ENCODE data around the gene NOP16. TPM values are rescaled to one million over a fixed set of nuclear protein-coding genes. Genes with fewer than 3 reads are reported as not detected.
A peak's percentile ranks its signal among the peaks of the same experiment; 100 is the strongest.

Gene NOP16
- total RNA-seq, 1 donor from 2014 or later: 46.3 TPM

- DNase-seq (ENCODE audit: low read depth) (no peak), FAIRE-seq (no peak)
- H2AFZ ChIP-seq (ENCODE audit: low read depth, low read length): no peak overlapping the region
- no peaks in the 10 kb centered on the region for H3K9me3 ChIP-seq (ENCODE audit: insufficient read depth, low read depth, low read length)
- peak overlapping the region; percentile 93 for H3K4me2 ChIP-seq (ENCODE audit: low read length)
- peak overlapping the region; percentile 76 for H3K4me3 ChIP-seq (ENCODE audit: insufficient read depth, low read depth, low read length)
- H3K9me3 Mint-ChIP-seq (ENCODE audit: unreplicated experiment): no peaks in the 10 kb centered on the region
- H3K27ac ChIP-seq (ENCODE audit: low read depth, low read length): peak overlapping the region; percentile 95
- peaks cover 26% of the 10 kb centered on the region for H3K36me3 ChIP-seq (ENCODE audit: insufficient read depth, low read length)
- peaks cover 7% of the 10 kb centered on the region for H3K4me1 Mint-ChIP-seq (ENCODE audit: low read depth, unreplicated experiment)
- H4K20me1 ChIP-seq (ENCODE audit: insufficient read depth, low read length): peaks cover 45% of the 10 kb centered on the region
- peaks cover 11% of the 10 kb centered on the region for H3K36me3 Mint-ChIP-seq (ENCODE audit: low read depth, unreplicated experiment)
- TF ChIP-seq CTCF (IDR thresholded peaks at IDR 0.05; ENCODE audit: insufficient read depth, low read depth, low read length): no peak
- no peak for TF ChIP-seq EZH2 (IDR thresholded peaks at IDR 0.05; ENCODE audit: insufficient read depth, low read length)
- peak overlapping the region; percentile 95 for H3K9ac ChIP-seq (ENCODE audit: low read length)
- no peaks in the 10 kb centered on the region for H3K27me3 Mint-ChIP-seq (ENCODE audit: low read depth, unreplicated experiment)
- H3K27ac Mint-ChIP-seq (ENCODE audit: unreplicated experiment): peak overlapping the region; percentile 100
- H3K4me3 Mint-ChIP-seq (ENCODE audit: unreplicated experiment): peak overlapping the region; percentile 100
- peaks cover 13% of the 10 kb centered on the region for H3K4me1 ChIP-seq (ENCODE audit: insufficient read depth, low read length)
- no peaks in the 10 kb centered on the region for H3K27me3 ChIP-seq (ENCODE audit: insufficient read depth, low read length)
- peaks cover 54% of the 10 kb centered on the region for H3K79me2 ChIP-seq (ENCODE audit: insufficient read depth, low read length)
Measured at GRCh38 chr5:176387384-176387925, 943 bp downstream of the NOP16 start.

GRCh38 chr5:176386491-176386890 lies 1.9 kb downstream of the NOP16 start:
- FAIRE-seq (no peak), DNase-seq (ENCODE audit: low read depth) (no peak)
- H3K27ac Mint-ChIP-seq (ENCODE audit: unreplicated experiment): no peak overlapping the region
- peaks cover 7% of the 10 kb centered on the region for H3K4me1 Mint-ChIP-seq (ENCODE audit: low read depth, unreplicated experiment)
- no peak overlapping the region for H3K27ac ChIP-seq (ENCODE audit: low read depth, low read length)
- no peak for TF ChIP-seq EZH2 (IDR thresholded peaks at IDR 0.05; ENCODE audit: insufficient read depth, low read length)
- TF ChIP-seq CTCF (IDR thresholded peaks at IDR 0.05; ENCODE audit: insufficient read depth, low read depth, low read length): no peak
- H3K27me3 Mint-ChIP-seq (ENCODE audit: low read depth, unreplicated experiment): no peaks in the 10 kb centered on the region
- peaks cover 17% of the 10 kb centered on the region for H3K36me3 Mint-ChIP-seq (ENCODE audit: low read depth, unreplicated experiment)
- no peak overlapping the region for H2AFZ ChIP-seq (ENCODE audit: low read depth, low read length)
- peak overlapping the region; percentile 76 for H3K4me3 ChIP-seq (ENCODE audit: insufficient read depth, low read depth, low read length)
- no peaks in the 10 kb centered on the region for H3K9me3 ChIP-seq (ENCODE audit: insufficient read depth, low read depth, low read length)
- peaks cover 27% of the 10 kb centered on the region for H3K36me3 ChIP-seq (ENCODE audit: insufficient read depth, low read length)
- H3K27me3 ChIP-seq (ENCODE audit: insufficient read depth, low read length): no peaks in the 10 kb centered on the region
- H4K20me1 ChIP-seq (ENCODE audit: insufficient read depth, low read length): peaks cover 45% of the 10 kb centered on the region
- peak overlapping the region; percentile 95 for H3K9ac ChIP-seq (ENCODE audit: low read length)
- peaks cover 54% of the 10 kb centered on the region for H3K79me2 ChIP-seq (ENCODE audit: insufficient read depth, low read length)
- H3K9me3 Mint-ChIP-seq (ENCODE audit: unreplicated experiment): no peaks in the 10 kb centered on the region
- peaks cover 13% of the 10 kb centered on the region for H3K4me1 ChIP-seq (ENCODE audit: insufficient read depth, low read length)
- peak overlapping the region; percentile 100 for H3K4me3 Mint-ChIP-seq (ENCODE audit: unreplicated experiment)
- peak overlapping the region; percentile 93 for H3K4me2 ChIP-seq (ENCODE audit: low read length)

- no peak overlapping the region for H3K27ac ChIP-seq (ENCODE audit: low read depth, low read length)
- Mint-ChIP-seq H3K36me3 (ENCODE audit: low read depth, unreplicated experiment) (peaks cover 17% of the 10 kb centered on the region), H3K4me1 (ENCODE audit: low read depth, unreplicated experiment) (peaks cover 7% of the 10 kb centered on the region), H3K9me3 (ENCODE audit: unreplicated experiment) (no peaks in the 10 kb centered on the region), H3K4me3 (ENCODE audit: unreplicated experiment) (no peak overlapping the region), H3K27me3 (ENCODE audit: low read depth, unreplicated experiment) (no peaks in the 10 kb centered on the region), H3K27ac (ENCODE audit: unreplicated experiment) (no peak overlapping the region)
- DNase-seq (ENCODE audit: low read depth) (no peak), FAIRE-seq (no peak)
- H3K9me3 ChIP-seq (ENCODE audit: insufficient read depth, low read depth, low read length): no peaks in the 10 kb centered on the region
- no peak overlapping the region for H2AFZ ChIP-seq (ENCODE audit: low read depth, low read length)
- no peak overlapping the region for H3K4me2 ChIP-seq (ENCODE audit: low read length)
- no peak overlapping the region for H3K4me3 ChIP-seq (ENCODE audit: insufficient read depth, low read depth, low read length)
- no peak overlapping the region for H3K9ac ChIP-seq (ENCODE audit: low read length)
- no peak for TF ChIP-seq EZH2 (IDR thresholded peaks at IDR 0.05; ENCODE audit: insufficient read depth, low read length)
- TF ChIP-seq CTCF (IDR thresholded peaks at IDR 0.05; ENCODE audit: insufficient read depth, low read depth, low read length): no peak
- H3K27me3 ChIP-seq (ENCODE audit: insufficient read depth, low read length): no peaks in the 10 kb centered on the region
- H3K36me3 ChIP-seq (ENCODE audit: insufficient read depth, low read length): peaks cover 27% of the 10 kb centered on the region
- H4K20me1 ChIP-seq (ENCODE audit: insufficient read depth, low read length): peaks cover 45% of the 10 kb centered on the region
- peaks cover 13% of the 10 kb centered on the region for H3K4me1 ChIP-seq (ENCODE audit: insufficient read depth, low read length)
- H3K79me2 ChIP-seq (ENCODE audit: insufficient read depth, low read length): peaks cover 49% of the 10 kb centered on the region
Measured at GRCh38 chr5:176384991-176385390, 3.4 kb downstream of the NOP16 start.
